LNCaP clone FGC (cell line): Measurements from ENCODE around the gene MRAP.
"Not testable (repeated sequence)": the region's sequence is repeated elsewhere in the genome, so short reads cannot be mapped to it uniquely, and the experiment has no call there.

ENCODE experiments used
- DNase-seq: peaks from one replicate; pipeline ENCODE4 v3.0.0-alpha.2; 2011; ENCODE audit warnings: low read depth
- H3K4me3 ChIP-seq: 2 replicates; pipeline ENCODE4 v1.5.1; 2011; ENCODE audit warnings: mild to moderate bottlenecking, low read depth, low read length, control low read depth
- CTCF ChIP-seq: IDR thresholded peaks from 2 replicates; pipeline ENCODE4 v1.5.1; 2012; ENCODE audit warnings: mild to moderate bottlenecking; ENCODE audit not compliant: control insufficient read depth, insufficient read depth; ENCODE audit errors: extremely low read depth

MRAP gene

DNA sequence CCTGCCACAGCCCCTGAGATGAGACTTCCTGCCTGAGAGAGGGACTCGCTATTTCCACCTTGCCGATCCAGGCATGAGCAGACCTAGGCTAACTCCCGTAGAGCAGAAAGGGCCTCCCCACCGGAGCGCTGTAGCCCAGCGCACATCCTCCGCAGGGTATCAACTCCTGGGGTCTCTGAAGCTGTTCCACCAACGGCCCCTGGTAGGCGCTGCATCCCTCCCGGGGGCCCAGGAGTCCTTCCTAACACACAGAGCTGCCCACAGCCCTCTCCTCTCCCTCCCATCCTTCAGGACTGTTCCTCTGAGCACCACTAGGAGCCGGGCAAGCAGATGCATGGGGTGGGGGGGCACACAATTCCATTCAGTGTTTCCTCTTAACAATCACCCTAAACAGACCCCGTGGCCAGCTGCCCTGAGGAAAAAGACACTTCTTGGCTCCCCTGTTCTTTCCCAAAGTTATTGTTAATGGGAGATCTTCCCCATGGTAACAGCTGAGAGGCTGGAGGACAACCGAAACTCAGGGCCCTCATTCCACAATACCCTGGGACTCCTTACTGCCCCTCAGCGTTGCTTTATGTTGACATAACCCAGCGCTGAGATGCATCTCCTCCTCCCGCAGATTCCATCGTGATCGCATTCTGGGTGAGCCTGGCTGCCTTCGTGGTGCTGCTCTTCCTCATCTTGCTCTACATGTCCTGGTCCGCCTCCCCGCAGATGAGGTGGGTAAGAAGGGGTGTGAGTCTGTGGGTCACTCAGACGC is 7.5 kb downstream of the MRAP start:
- no peak for DNase-seq
- TF ChIP-seq CTCF = no peak

DNA sequence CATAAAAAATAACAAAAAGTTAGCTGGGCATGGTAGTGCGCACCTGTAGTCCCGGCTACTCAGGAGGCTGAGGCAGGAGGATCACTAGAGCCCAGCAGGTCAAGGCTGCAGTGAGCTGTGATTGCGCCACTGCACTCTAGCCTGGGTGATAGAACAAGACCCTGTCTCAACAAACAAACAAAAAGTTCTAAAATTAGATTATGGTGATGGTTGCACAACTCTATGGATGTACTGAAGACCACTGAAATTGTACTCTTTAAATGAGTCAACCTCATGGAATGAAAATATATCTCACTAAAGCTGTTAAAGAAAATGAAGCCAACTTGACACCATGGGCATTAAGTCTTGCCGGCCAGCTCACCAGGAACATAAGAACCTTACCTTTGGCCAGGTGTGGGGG is 9.1 kb downstream of the MRAP start:
- no peak overlapping the region for H3K4me3 ChIP-seq
- no peak for TF ChIP-seq CTCF
- DNase-seq = no peak

More for the DNA sequence above, 7.5 kb downstream of the MRAP start:
- no peak overlapping the region for H3K4me3 ChIP-seq

GRCh38 chr21:32308696-32309095 is 10.0 kb downstream of the MRAP start:
- no peak for TF ChIP-seq CTCF
- DNase-seq = no peak
- H3K4me3 ChIP-seq = no peak overlapping the region

- DNase-seq = no peak
- TF ChIP-seq CTCF = no peak
- H3K4me3 ChIP-seq = no peak overlapping the region
Measured at GRCh38 chr21:32309906-32310460, 11.3 kb downstream of the MRAP start.

DNA sequence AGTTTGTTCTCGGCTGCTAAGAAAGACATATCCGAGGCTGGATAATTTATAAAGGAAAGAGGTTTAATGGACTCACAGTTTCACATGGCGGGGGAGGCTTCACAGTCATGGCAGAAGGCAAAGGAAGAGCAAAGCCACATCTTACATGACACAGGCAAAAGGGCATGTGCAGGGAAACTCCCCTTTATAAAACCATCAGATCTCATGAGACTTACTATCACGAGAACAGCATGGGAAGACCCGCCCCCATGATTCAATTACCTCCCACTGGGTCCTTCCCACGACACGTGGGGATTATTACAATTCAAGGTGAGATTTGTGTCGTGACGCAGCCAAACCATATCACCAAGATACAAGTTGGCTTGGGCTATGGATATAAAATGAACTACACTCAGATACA is 12.3 kb downstream of the MRAP start:
- H3K4me3 ChIP-seq = not testable (repeated sequence)

DNA sequence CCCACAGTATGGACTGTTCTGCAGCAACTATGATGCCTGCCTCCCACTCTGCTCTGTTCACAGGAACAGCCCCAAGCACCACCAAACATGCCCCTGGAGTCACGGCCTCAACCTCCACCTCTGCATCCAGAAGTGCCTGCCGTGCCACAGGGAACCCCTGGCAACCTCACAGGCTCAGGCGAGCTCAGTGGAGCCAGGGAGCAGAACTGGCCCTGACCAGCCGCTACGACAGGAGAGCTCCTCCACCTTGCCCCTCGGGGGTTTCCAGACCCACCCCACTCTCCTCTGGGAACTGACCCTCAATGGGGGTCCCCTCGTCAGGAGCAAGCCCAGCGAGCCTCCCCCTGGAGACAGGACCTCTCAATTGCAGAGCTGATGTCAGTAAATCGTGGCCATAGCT is 13.0 kb downstream of the MRAP start:
- no peak overlapping the region for H3K4me3 ChIP-seq
- no peak for TF ChIP-seq CTCF
- no peak for DNase-seq

More for the DNA sequence above, 12.3 kb downstream of the MRAP start:
- not testable (repeated sequence) for DNase-seq

DNA sequence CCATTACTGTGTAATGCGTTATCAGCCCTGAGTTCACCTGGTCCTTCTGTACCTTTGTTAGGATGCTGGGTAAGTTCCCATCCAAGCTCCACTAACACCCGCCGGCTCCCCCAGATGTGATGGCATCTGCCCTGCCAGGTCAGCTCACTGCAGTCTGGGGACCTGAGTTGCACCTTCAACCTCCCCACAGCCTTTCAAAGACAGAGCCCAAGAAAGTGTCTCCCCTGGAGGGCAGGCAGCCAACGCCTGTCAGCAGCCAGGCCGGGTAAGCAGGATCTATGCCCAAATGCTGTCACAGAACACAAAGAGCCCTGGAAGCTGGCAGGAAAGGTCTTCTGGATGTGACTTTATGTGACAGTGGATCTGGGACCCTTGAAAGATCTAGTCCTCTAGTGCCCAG is 13.7 kb downstream of the MRAP start:
- H3K4me3 ChIP-seq = no peak overlapping the region
- TF ChIP-seq CTCF = no peak
- DNase-seq = no peak
